Suprapubic skin (tissue), 4 donors: ENCODE data around the gene HUS1B. TPM values are rescaled to one million over a fixed set of nuclear protein-coding genes. Genes with fewer than 3 reads are reported as not detected.
"Not testable (repeated sequence)": the region's sequence is repeated elsewhere in the genome, so short reads cannot be mapped to it uniquely, and the experiment has no call there.

Source experiments
- DNase-seq, 2 donors: peaks; one replicate each; pipeline ENCODE4 v3.0.0-alpha.2; 2019; ENCODE audit warnings: low spot score in 2 of 2
- H3K27ac ChIP-seq: fragments of 200-600 bp; sonication (generic); one replicate; pipeline ENCODE4 v1.5.1; 2019
- H3K27me3 ChIP-seq: fragments of 200-600 bp; sonication (generic); one replicate; pipeline ENCODE4 v1.5.1; 2019
- H3K36me3 ChIP-seq: fragments of 200-600 bp; sonication (generic); one replicate; pipeline ENCODE4 v1.5.1; 2019
- H3K4me1 ChIP-seq: fragments of 200-600 bp; sonication (generic); one replicate; pipeline ENCODE4 v1.5.1; 2019
- H3K4me3 ChIP-seq: fragments of 200-600 bp; sonication (generic); one replicate; pipeline ENCODE4 v1.5.1; 2019; ENCODE audit warnings: mild to moderate bottlenecking
- H3K9me3 ChIP-seq: fragments of 200-600 bp; sonication (generic); one replicate; pipeline ENCODE4 v1.5.1; 2019
- EP300 ChIP-seq: sonication (generic); formaldehyde crosslinking; IDR thresholded peaks from one replicate; pipeline ENCODE4 v1.6.1; 2017; ENCODE audit warnings: antibody characterized with exemption
- POLR2A ChIP-seq, 2 donors: fragments of 450-650 bp; IDR thresholded peaks; one replicate each; pipeline ENCODE4 v1.6.1; 2017; ENCODE audit warnings: antibody characterized with exemption in 2 of 2, mild to moderate bottlenecking in 2 of 2, moderate library complexity in 2 of 2
- POLR2AphosphoS5 ChIP-seq, 3 donors: sonication (generic); formaldehyde crosslinking; IDR thresholded peaks; one replicate each; pipeline ENCODE4 v1.6.1; 2017; ENCODE audit warnings: antibody characterized with exemption in 3 of 3
- WGBS: methylation state at CpG from one replicate; pipeline ENCODE4 v1.1.5; 2018; 5-methylcytosine and 5-hydroxymethylcytosine counted together
- total RNA-seq, 4 donors: library from RNA; depleted of rRNA; stranded (reverse); fragments of >200 nt; gene quantifications; one replicate each; pipeline ENCODE4 v1.1.0, GENCODE V29; 2016
- TF ChIP-seq, protein P1 (sequence below), 2 donors: fragments of 200-600 bp in 1 of 2; fragments of 450-650 bp in 1 of 2; sonication (generic) in 1 of 2; IDR thresholded peaks; one replicate each; pipeline ENCODE4 v1.5.1; 2016 to 2019; ENCODE audit warnings: antibody characterized with exemption in 2 of 2, mild to moderate bottlenecking in 1 of 2, moderate library complexity in 1 of 2

HUS1B gene
- total RNA-seq, 4 donors from 2014 or later: 0.68 to 8.8 (median 3.1) TPM

DNA sequence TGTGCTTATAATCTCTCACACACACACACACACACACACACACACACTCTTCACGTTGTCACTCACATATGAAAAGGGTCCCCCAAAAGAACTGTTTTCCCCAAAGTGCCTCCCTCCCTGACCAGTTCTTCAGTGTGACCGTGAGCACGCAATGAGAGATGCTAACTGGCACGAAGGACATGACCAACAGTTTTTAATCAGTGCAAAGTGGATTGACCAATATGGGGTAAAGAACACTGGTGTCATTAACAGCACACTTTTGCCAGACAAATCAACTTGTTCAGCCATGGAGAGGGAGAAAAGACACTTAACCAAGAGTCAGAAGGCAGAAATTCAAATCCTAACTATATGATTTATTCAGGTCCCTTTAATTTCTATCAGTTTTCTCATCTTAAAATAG, 21.0 kb upstream of the HUS1B start:
- peaks cover 5% of the 10 kb centered on the region for H3K4me1 ChIP-seq
- 96% methylated on average over 4 of the region's 4 CpGs for WGBS
- TF ChIP-seq POLR2A (IDR thresholded peaks at IDR 0.05): no peak
- no peak for TF ChIP-seq EP300
- no peak for TF ChIP-seq POLR2AphosphoS5 (IDR thresholded peaks at IDR 0.05)
- TF ChIP-seq, protein P1, sequence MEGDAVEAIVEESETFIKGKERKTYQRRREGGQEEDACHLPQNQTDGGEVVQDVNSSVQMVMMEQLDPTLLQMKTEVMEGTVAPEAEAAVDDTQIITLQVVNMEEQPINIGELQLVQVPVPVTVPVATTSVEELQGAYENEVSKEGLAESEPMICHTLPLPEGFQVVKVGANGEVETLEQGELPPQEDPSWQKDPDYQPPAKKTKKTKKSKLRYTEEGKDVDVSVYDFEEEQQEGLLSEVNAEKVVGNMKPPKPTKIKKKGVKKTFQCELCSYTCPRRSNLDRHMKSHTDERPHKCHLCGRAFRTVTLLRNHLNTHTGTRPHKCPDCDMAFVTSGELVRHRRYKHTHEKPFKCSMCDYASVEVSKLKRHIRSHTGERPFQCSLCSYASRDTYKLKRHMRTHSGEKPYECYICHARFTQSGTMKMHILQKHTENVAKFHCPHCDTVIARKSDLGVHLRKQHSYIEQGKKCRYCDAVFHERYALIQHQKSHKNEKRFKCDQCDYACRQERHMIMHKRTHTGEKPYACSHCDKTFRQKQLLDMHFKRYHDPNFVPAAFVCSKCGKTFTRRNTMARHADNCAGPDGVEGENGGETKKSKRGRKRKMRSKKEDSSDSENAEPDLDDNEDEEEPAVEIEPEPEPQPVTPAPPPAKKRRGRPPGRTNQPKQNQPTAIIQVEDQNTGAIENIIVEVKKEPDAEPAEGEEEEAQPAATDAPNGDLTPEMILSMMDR (IDR thresholded peaks at IDR 0.05): no peak
- H3K27ac ChIP-seq: no peak overlapping the region
- H3K4me3 ChIP-seq: no peak overlapping the region
- DNase-seq: no peak
- no peaks in the 10 kb centered on the region for H3K27me3 ChIP-seq
- no peaks in the 10 kb centered on the region for H3K36me3 ChIP-seq
- H3K9me3 ChIP-seq: no peaks in the 10 kb centered on the region

DNA sequence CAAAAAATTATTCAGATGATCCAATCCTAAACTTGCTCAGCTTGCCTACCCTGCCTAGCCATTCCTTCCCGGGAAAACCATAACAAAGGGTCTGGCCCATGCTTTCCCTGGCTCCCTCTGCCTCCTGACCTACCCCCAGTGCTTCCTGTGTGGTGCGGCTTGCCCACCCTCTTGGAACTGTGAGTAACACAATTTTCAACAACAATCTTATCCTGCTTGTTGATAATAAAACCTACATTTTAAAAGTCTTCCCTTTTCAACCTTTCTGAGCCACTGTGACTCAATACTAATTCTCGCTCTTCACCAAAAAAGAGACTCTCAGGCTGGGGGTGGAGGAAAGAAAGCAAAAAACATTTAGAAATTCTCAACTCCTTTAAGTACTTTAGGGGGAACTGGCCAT, 18.1 kb upstream of the HUS1B start:
- no peak for TF ChIP-seq POLR2A (IDR thresholded peaks at IDR 0.05)
- TF ChIP-seq, protein P1 (IDR thresholded peaks at IDR 0.05): no peak
- no peak for TF ChIP-seq EP300
- TF ChIP-seq POLR2AphosphoS5 (IDR thresholded peaks at IDR 0.05): no peak
- H3K4me3 ChIP-seq: no peak overlapping the region
- no peaks in the 10 kb centered on the region for H3K27me3 ChIP-seq
- no peak for DNase-seq
- H3K9me3 ChIP-seq: no peaks in the 10 kb centered on the region
- H3K36me3 ChIP-seq: no peaks in the 10 kb centered on the region
- 76% methylated on average over 3 of the region's 3 CpGs for WGBS
- no peak overlapping the region for H3K27ac ChIP-seq
- no peaks in the 10 kb centered on the region for H3K4me1 ChIP-seq

DNA sequence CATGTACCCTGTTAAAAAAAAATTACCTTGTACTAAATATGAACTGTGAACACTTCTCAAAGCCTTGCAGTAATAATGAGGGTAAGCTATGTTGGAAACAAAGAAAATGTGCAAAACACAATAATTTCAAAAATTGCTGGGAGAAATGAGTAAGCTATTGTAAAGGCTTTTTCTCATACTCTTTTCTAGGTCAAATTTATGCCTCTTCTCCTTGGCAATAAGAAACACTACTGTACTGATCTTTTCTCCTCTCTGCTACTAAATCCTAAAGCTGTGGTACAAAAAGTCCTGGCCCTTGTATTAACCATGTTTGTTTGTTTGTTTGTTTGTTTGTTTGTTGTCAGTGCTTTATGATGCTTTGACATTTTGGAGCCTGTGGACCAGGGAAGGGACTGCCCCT, 17.5 kb upstream of the HUS1B start:
- no peak for DNase-seq
- no peaks in the 10 kb centered on the region for H3K9me3 ChIP-seq
- H3K27me3 ChIP-seq: no peaks in the 10 kb centered on the region
- H3K4me1 ChIP-seq: no peaks in the 10 kb centered on the region
- TF ChIP-seq, protein P1 (IDR thresholded peaks at IDR 0.05): no peak
- no peak for TF ChIP-seq POLR2AphosphoS5 (IDR thresholded peaks at IDR 0.05)
- TF ChIP-seq EP300: no peak
- TF ChIP-seq POLR2A (IDR thresholded peaks at IDR 0.05): no peak
- H3K36me3 ChIP-seq: no peaks in the 10 kb centered on the region
- no peak overlapping the region for H3K27ac ChIP-seq
- H3K4me3 ChIP-seq: no peak overlapping the region

DNA sequence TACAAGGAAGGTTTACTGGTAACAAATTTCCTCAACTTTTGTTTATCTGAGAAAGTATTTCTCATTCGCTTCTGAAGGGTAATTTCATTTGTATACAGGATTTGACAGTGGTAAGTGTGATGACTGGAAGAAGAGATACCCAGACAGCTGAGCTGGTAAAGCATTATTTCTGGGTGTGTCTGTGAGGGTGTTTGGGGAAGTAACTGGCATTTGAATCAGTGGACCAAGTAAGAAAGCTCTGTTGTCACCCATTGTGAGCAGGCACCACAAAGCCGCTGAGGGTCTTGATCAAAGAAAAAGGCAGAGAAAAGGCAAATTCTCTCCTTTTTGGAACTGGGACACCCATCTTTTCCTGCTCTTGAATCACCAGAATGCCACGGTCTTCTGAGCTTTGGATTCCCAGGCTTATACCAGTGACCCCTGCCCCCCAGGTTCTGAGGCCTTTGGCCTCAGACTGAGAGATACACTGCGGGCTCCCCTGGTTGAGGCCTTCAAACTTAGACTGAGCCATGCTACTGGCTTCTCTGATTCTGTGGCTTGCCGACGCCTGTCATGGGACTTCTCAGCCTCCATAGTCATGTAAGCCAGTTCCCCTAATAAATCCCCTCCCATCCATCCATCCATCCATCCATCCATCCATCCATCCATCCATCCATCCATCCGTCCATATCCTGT, 10.5 kb upstream of the HUS1B start:
- H3K4me3 ChIP-seq: no peak overlapping the region
- 91% methylated on average over 7 of the region's 7 CpGs for WGBS
- TF ChIP-seq EP300 (no peak), POLR2AphosphoS5 (IDR thresholded peaks at IDR 0.05) (no peak)
- no peaks in the 10 kb centered on the region for H3K36me3 ChIP-seq
- H3K4me1 ChIP-seq: no peaks in the 10 kb centered on the region
- no peak for DNase-seq
- H3K27me3 ChIP-seq: no peaks in the 10 kb centered on the region
- H3K9me3 ChIP-seq: no peaks in the 10 kb centered on the region
- H3K27ac ChIP-seq: no peak overlapping the region

DNA sequence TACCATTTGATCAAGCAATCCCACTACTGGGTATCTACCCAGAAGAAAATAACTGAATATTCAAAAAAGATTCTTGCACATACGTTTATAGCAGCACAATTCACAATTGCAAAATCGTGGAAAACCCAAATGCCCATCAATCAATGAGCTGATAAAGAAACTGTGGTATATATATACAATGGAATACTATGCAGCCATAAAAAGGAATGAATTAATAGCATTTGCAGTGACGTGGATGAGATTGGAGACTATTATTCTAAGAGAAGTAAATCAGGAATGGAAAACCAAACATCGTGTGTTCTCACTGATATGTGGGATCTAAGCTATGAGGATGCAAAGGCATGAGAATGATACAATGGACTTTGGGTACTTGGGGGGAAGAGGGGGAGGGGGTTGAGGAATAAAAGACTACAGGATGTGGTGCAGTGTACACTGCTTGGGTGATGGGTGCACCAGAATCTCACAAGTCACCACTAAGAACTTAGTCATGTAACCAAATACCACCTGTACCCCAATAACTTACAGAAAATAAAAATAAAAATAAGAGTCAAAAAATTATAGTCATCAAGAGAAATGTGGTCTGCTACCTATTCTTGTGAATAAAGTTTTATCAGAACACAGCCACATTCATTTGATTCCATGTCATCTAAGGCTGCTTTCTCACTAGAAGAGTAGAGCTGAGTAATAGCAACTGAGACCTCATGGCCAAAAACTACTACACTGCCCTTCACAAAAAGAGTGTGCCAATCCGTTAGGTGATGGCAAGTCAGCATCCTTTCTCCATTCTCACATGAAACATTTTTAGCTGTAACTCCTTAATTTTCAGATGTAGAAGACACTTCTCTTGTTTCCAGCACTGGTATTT, 8.7 kb upstream of the HUS1B start:
- no peak overlapping the region for H3K27ac ChIP-seq
- no peak overlapping the region for H3K4me3 ChIP-seq
- WGBS: 93% methylated on average over 5 of the region's 5 CpGs
- H3K9me3 ChIP-seq: no peaks in the 10 kb centered on the region
- H3K4me1 ChIP-seq: no peaks in the 10 kb centered on the region
- TF ChIP-seq POLR2AphosphoS5 (IDR thresholded peaks at IDR 0.05) (no peak), POLR2A (IDR thresholded peaks at IDR 0.05) (no peak), EP300 (no peak)
- TF ChIP-seq, protein P1 (IDR thresholded peaks at IDR 0.05): no peak
- no peaks in the 10 kb centered on the region for H3K27me3 ChIP-seq
- DNase-seq: no peak
- H3K36me3 ChIP-seq: no peaks in the 10 kb centered on the region

DNA sequence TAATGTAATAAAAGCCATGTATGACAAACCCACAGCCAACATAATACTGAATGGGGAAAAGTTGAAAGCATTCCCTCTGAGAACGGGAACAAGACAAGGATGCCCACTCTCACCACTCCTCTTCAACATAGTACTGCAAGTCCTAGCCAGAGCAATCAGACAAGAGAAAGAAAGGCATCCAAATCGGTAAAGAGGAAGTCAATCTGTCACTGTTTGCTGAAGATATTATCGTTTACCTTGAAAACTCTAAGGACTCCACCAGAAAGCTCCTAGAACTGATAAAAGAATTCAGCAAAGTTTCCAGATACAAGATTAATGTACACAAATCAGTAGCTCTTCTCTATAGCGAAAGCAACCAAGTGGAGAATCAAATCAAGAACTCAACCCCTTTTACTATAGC, 6.9 kb upstream of the HUS1B start:
- not testable (repeated sequence) for DNase-seq, H3K9me3 ChIP-seq, H3K27ac ChIP-seq, H3K27me3 ChIP-seq, H3K4me3 ChIP-seq, H3K36me3 ChIP-seq, H3K4me1 ChIP-seq
- WGBS: 84% methylated on average over 4 of the region's 4 CpGs
